ENCODE data around the gene PON3.

The PON3 gene

DNA sequence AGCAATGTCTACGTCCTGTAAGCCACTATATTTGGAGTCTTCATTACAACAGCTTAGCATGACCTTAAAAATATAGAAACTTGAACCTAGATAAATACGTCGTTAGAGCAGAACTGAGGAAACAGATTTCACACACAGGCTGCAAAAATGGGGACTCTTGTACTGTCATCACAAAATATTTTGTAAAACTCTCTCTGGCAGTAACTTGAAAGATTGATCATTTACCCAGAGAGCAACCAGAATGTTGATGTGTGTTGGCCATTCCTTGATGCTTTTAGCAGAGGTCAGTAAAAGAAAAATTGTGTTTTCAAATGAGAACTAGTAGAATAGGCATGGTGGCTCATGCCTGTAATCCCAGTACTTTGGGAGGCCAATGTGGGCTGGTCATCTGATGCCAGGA, 57.3 kb downstream of the PON3 start:
- DNase-seq, result no peak

GRCh38 chr7:95335093-95335492, 61.1 kb downstream of the PON3 start:
- no peak for DNase-seq

GRCh38 chr7:95334447-95334846, 61.7 kb downstream of the PON3 start:
- DNase-seq, result no peak

DNA sequence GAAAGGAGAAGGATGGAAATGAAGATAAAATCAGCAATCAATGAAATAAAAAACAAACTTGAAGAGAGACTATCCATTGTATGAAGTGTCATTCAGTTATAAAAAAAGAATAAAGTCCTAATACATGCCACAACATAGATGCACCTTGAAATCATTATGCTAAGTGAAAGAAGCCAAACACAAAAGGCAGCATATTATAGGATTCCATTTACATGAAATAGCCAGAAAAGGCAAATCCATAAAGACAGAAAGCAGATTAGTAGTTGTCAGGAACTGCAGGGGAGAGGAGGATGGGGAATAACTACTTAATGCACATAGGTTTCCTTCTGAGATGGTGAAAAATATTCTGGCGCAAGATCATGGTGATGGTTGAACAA, 65.2 kb downstream of the PON3 start:
- no peak for DNase-seq

DNA sequence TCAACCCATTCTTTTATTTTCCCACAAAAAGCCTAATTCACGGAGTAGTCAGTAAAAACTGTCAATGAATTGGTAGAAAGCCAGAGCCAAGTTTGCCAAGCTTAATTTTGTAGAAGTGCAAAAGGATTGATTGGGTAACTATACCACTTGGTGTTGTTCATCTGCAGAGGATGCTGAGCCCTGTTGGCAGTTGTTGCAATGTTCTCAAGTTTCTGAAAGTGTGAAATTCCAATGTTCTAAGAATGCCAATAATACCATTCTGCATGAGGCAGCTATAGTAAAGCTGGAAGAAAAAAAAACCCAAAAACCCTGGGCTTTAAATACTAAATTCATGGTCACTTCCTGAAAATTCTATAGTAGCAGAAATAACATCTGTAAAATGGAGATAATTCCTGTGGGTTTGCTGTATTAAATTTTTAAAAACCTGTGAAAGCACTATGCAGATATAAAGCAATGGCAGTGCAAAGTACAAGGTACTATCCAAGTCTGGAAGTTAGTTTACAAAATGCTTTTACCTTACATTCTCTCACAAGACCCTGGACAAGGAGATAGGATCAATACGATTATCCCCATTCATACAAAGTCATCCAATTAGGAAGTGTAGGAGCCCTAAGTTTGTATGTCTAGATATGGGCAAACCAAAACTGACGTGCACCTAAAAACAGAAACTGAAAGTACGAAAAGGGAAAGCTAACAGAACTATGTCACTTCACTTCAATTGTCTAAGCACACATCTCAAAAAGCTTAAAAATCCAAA, 65.8 kb downstream of the PON3 start:
- peak; percentile 31 for DNase-seq

GRCh38 chr7:95327356-95327755, 68.8 kb downstream of the PON3 start:
- no peak for DNase-seq

DNA sequence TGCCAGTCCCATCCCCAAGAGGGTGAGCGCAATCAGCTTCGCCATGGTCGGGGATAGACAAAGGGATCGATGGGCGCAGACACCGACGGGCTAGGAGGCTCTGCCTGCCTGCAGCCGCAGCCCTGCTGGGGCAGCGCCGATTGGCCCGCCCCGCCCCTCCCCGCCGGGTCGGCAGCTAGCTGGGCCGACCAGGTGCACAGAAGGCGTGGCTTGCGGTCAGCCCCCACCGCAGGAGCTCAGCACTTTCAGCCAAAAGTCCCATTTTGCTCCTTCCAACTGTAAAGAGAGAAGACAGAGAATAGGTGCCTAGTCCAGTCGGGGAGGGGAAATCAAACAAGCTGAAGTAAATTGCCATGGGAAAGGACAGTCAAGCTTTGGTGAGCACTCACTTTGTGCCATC, 71.7 kb downstream of the PON3 start, which contains the start of gene PON1:
TSS of gene PON1 (minus strand) at position 102 of the 400 bp plus-strand sequence. CDS start at position 45, 57 bp downstream.
- peak; percentile 21 for DNase-seq

- no peak for DNase-seq
Observed at GRCh38 chr7:95323410-95324129, 72.6 kb downstream of the PON3 start.

GRCh38 chr7:95322854-95323253, 73.3 kb downstream of the PON3 start:
- no peak for DNase-seq

- no peak for DNase-seq
Observed at GRCh38 chr7:95322396-95322795, 73.8 kb downstream of the PON3 start.

GRCh38 chr7:95321720-95322119, 74.5 kb downstream of the PON3 start:
- DNase-seq, result no peak

GRCh38 chr7:95320651-95321050, 75.5 kb downstream of the PON3 start:
- DNase-seq, result no peak

DNA sequence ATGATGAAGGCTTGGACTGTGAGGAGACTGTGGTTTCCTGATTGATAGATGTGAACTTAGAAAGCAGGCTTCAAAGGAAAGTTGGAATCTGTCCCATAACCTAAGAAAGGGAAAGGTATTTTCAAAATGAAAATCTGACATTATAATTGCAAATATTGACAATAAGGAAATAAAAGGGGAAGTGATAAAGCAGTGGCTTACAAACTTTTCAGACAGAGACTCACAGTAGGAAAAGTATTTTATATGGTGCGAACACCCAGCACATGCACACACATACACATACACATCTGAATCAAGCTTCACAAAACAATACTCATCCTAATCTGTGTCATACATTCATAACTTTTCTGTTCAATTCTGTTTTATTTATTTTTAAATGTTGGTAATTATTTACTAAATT, 76.6 kb downstream of the PON3 start:
- DNase-seq, result no peak

GRCh38 chr7:95318501-95319100, 77.6 kb downstream of the PON3 start:
- no peak for DNase-seq

DNA sequence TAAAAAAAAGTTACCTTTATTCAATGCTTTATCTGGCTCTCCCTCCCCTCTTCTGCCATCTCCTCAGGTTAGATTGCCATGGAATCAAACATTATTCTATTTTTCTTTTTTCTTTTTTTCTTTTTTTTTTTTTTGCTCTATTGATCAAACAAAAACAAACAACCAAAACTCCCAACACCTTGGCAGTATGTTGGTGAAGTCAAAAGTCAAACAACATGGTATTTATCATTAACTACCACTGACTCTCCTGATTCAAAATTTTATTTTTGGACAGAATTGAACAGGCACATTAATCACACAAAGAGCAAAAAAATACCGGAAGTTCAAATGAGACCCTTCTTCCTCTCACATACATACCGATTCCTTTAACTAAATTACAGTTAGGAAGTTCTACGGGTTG, 78.2 kb downstream of the PON3 start:
- DNase-seq, result no peak

- no peak for DNase-seq
Observed at GRCh38 chr7:95317546-95317945, 78.6 kb downstream of the PON3 start.

DNA sequence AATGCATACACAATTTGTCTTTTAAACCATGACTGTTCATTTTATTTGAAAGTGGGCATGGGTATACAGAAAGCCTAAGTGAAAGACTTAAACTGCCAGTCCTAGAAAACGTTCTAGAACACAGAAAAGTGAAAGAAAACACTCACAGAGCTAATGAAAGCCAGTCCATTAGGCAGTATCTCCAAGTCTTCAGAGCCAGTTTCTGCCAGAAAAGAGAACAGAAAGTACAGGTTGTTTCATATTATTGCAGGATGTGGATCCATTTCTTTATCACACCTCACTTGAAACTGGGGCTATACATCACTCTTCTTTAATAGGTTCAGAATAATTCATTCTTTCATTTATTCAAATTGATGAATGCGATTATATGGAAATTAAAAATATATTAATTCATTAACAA, 79.6 kb downstream of the PON3 start:
- no peak for DNase-seq

GRCh38 chr7:95312561-95312960, 83.6 kb downstream of the PON3 start:
- no peak for DNase-seq

GRCh38 chr7:95311389-95311788, 84.8 kb downstream of the PON3 start:
- no peak for DNase-seq

- no peak for DNase-seq
Observed at GRCh38 chr7:95309951-95310350, 86.2 kb downstream of the PON3 start.

Data from right hindlimb (tissue), 1 donor.